ENCODE results near the gene ABCC5.

Gene ABCC5

DNA sequence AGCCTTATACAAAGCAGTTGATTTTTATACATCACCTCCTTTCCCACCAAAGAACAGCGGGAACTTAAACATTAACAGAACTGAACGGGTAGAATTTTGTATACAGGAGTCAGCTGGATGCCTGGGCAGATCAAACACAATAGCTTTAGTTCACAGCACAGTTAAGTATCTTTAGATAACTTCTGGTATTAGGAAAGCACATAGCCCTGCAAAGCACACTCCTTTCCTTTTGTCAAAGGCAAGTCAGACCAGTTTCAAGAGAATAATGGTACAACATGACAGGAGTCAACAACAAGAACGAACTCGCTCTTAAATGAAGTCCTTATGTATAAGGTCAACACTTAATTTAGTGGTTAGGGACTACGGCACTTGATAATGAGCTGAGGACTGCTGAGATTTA lies 26.3 kb downstream of the ABCC5 start:
- Histone ChIP-seq H3K23ac (ENCODE audit: low read length) (no peak overlapping the region), H3K4me3 (ENCODE audit: low read depth, low read length) (no peak overlapping the region), H3K18ac (ENCODE audit: low read length) (no peak overlapping the region), H4K91ac (ENCODE audit: low read depth, low read length) (no peak overlapping the region), H3K4me1 (ENCODE audit: control insufficient read depth in 1 of 2, insufficient read depth in 2 of 2, low read length in 2 of 2) (peaks cover 0 to 4% of the 10 kb centered on the region in 2 experiments), H2AFZ (ENCODE audit: insufficient read depth, low read length, poor library complexity) (no peak overlapping the region), H2BK120ac (ENCODE audit: insufficient read depth, low read length, poor library complexity) (no peak overlapping the region), H2BK12ac (ENCODE audit: low read length) (no peak overlapping the region), H2AK5ac (ENCODE audit: low read length) (no peak overlapping the region), H4K12ac (ENCODE audit: low read depth, low read length) (no peak overlapping the region), H3K79me2 (ENCODE audit: control insufficient read depth, insufficient read depth, low read length, poor library complexity) (no peaks in the 10 kb centered on the region), H3K9me3 (ENCODE audit: insufficient read depth, low read depth, low read length) (no peaks in the 10 kb centered on the region), H4K8ac (ENCODE audit: low read depth, low read length) (no peak overlapping the region), H3K4me2 (ENCODE audit: low read length) (no peak overlapping the region), H3K79me1 (ENCODE audit: low read length) (no peaks in the 10 kb centered on the region), H3K27ac (ENCODE audit: low read depth, low read length) (no peak overlapping the region), H3K27me3 (ENCODE audit: insufficient read depth, low read length) (no peaks in the 10 kb centered on the region), H3K36me3 (ENCODE audit: control insufficient read depth in 1 of 2, insufficient read depth in 2 of 2, low read length in 2 of 2) (peaks cover 8 to 19% of the 10 kb centered on the region in 2 experiments), H2BK5ac (ENCODE audit: low read depth, low read length, poor library complexity) (no peak overlapping the region), H3K9ac (ENCODE audit: low read length) (no peak overlapping the region), H3K14ac (ENCODE audit: low read length) (no peak overlapping the region), H3K4ac (ENCODE audit: low read depth, low read length) (no peak overlapping the region)
- WGBS (ENCODE audit: extremely low coverage, insufficient coverage, insufficient read length) = no CpG with 5 or more reads among the region's 5 CpGs
- DNase-seq = no peak

DNA sequence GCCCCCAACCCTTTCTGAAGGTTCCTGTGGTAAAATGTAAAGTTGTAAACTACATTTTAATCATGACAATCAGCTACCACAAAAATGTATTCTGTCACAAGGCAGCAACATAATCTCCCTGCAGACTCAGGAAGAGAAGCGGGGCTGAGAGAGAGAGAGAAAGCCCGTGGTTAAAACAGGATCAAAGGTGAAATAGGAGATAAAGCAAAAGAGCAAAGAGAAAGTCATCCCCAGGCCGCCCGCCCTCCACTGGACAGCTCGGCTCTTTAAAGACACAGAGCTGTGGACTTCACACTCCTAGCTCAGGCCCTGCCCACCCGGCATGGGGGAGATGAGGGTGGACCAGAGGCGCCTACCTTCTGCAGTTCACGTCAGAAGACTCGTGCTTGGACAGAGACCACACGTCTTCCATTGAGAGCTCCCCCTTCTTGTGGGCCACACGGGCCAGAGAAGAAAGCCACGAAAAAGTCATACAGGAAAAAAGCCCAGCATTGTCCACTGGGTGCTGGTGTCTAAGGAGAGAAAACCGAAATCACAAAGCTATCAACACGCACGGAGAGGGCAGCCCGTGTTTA lies 29.4 kb downstream of the ABCC5 start:
- Histone ChIP-seq H3K9me3 (ENCODE audit: insufficient read depth, low read depth, low read length) (no peaks in the 10 kb centered on the region), H3K4me2 (ENCODE audit: low read length) (no peak overlapping the region), H3K27me3 (ENCODE audit: insufficient read depth, low read length) (no peaks in the 10 kb centered on the region), H4K8ac (ENCODE audit: low read depth, low read length) (no peak overlapping the region), H3K18ac (ENCODE audit: low read length) (no peak overlapping the region), H2BK5ac (ENCODE audit: low read depth, low read length, poor library complexity) (no peak overlapping the region), H3K79me2 (ENCODE audit: control insufficient read depth, insufficient read depth, low read length, poor library complexity) (no peaks in the 10 kb centered on the region), H2AFZ (ENCODE audit: insufficient read depth, low read length, poor library complexity) (no peak overlapping the region), H3K4me1 (ENCODE audit: control insufficient read depth in 1 of 2, insufficient read depth in 2 of 2, low read length in 2 of 2) (peaks cover 0 to 4% of the 10 kb centered on the region in 2 experiments), H4K12ac (ENCODE audit: low read depth, low read length) (no peak overlapping the region), H3K9ac (ENCODE audit: low read length) (no peak overlapping the region), H2AK5ac (ENCODE audit: low read length) (no peak overlapping the region), H3K79me1 (ENCODE audit: low read length) (no peaks in the 10 kb centered on the region), H3K23ac (ENCODE audit: low read length) (no peak overlapping the region), H2BK12ac (ENCODE audit: low read length) (no peak overlapping the region), H3K14ac (ENCODE audit: low read length) (no peak overlapping the region), H3K27ac (ENCODE audit: low read depth, low read length) (no peak overlapping the region), H2BK120ac (ENCODE audit: insufficient read depth, low read length, poor library complexity) (no peak overlapping the region), H3K4ac (ENCODE audit: low read depth, low read length) (no peak overlapping the region), H3K4me3 (ENCODE audit: low read depth, low read length) (no peak overlapping the region), H3K36me3 (ENCODE audit: control insufficient read depth in 1 of 2, insufficient read depth in 2 of 2, low read length in 2 of 2) (peaks cover 12 to 29% of the 10 kb centered on the region in 2 experiments), H4K91ac (ENCODE audit: low read depth, low read length) (no peak overlapping the region)
- DNase-seq = no peak
- no CpG with 5 or more reads among the region's 16 CpGs for WGBS (ENCODE audit: extremely low coverage, insufficient coverage, insufficient read length)

DNA sequence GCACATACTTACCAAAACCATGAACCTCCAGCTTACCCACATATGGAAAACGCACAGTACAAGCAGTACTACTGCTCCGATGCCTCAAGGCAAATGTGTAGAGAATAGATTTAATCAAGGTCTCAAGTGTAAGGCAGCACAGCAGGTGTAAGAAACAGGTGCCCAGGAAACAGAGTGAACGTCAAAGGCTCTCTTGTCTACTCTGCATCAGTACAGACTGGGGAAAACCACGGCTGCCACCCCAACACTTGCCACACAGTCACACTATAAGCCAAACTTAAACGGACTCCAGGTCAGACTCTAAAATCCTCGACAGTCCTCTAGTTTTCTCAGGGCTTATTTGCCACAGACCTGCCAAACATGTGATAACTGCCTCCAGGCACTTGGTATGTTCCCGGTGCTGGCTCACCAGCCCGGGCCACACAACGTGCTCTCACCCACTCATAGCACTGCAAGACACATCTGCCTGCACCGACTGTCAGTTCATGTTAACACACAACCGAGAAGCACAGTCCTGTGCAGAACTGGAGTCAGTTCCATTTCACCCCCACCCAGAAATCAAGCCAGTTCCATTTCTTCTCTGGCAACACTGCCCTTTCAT lies 30.6 kb downstream of the ABCC5 start:
- Histone ChIP-seq H3K27me3 (ENCODE audit: insufficient read depth, low read length) (no peaks in the 10 kb centered on the region), H3K23ac (ENCODE audit: low read length) (no peak overlapping the region), H3K14ac (ENCODE audit: low read length) (no peak overlapping the region), H4K8ac (ENCODE audit: low read depth, low read length) (no peak overlapping the region), H3K27ac (ENCODE audit: low read depth, low read length) (no peak overlapping the region), H2AK5ac (ENCODE audit: low read length) (no peak overlapping the region), H4K91ac (ENCODE audit: low read depth, low read length) (no peak overlapping the region), H3K4ac (ENCODE audit: low read depth, low read length) (no peak overlapping the region), H2BK120ac (ENCODE audit: insufficient read depth, low read length, poor library complexity) (no peak overlapping the region), H3K4me1 (ENCODE audit: control insufficient read depth in 1 of 2, insufficient read depth in 2 of 2, low read length in 2 of 2) (peaks cover 0 to 4% of the 10 kb centered on the region in 2 experiments), H3K79me2 (ENCODE audit: control insufficient read depth, insufficient read depth, low read length, poor library complexity) (no peaks in the 10 kb centered on the region), H2BK12ac (ENCODE audit: low read length) (no peak overlapping the region), H2AFZ (ENCODE audit: insufficient read depth, low read length, poor library complexity) (no peak overlapping the region), H3K9ac (ENCODE audit: low read length) (no peak overlapping the region), H3K4me3 (ENCODE audit: low read depth, low read length) (no peak overlapping the region), H3K79me1 (ENCODE audit: low read length) (no peaks in the 10 kb centered on the region), H3K36me3 (ENCODE audit: control insufficient read depth in 1 of 2, insufficient read depth in 2 of 2, low read length in 2 of 2) (peaks cover 18 to 37% of the 10 kb centered on the region in 2 experiments), H4K12ac (ENCODE audit: low read depth, low read length) (no peak overlapping the region), H3K9me3 (ENCODE audit: insufficient read depth, low read depth, low read length) (no peaks in the 10 kb centered on the region), H3K18ac (ENCODE audit: low read length) (no peak overlapping the region), H3K4me2 (ENCODE audit: low read length) (no peak overlapping the region), H2BK5ac (ENCODE audit: low read depth, low read length, poor library complexity) (no peak overlapping the region)
- WGBS (ENCODE audit: extremely low coverage, insufficient coverage, insufficient read length) = no CpG with 5 or more reads among the region's 11 CpGs
- peak in 1 of 2 donors; percentile 46 for DNase-seq

DNA sequence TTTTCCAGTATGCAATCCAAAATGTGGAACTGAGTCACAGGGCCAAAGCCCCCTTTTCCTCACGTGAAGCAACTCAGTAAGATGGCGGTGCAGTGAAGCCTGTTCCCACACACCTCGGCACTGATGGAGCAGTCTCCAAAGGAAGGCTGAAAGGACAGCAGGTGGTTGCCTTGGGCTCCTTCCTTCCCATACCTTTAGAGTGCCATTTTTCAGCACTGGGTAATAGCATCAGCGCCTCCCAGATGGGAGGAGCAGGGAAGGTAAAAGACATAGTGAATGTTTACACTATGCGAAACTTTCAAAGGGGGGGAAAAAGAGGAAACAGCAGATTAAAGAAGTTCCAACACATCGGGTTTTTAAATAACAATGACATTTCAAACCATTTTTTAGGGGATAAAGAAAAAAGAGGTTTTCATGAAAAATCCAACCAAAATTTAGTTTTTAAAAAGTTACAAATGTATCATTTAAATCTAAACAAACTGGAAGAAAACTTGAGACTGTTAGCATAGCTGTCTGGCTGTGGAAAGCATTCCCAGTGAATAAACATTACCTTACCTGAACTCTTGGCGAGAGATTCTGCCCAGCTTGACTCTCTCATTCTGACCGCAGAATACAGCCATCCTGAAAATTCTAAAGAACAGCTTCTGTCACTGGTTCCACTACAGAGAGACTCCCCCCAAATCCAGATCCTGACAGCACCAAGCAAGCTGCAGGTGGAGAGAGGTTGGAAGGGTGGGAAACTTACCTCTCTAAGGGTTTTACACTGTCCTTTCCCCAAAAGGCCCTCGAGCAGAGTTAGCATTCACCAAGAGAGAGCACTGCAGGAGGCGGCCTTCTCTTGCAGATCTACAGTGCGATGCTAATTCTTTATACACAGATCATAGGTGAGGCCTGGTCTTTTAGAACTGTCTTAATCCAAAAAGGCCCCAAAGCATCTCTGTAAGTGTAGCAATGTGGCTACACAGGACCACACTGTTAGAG lies 32.6 kb downstream of the ABCC5 start:
- H3K14ac ChIP-seq (ENCODE audit: low read length) = no peak overlapping the region
- no peak overlapping the region for H4K91ac ChIP-seq (ENCODE audit: low read depth, low read length)
- H3K4me3 ChIP-seq (ENCODE audit: low read depth, low read length) = no peak overlapping the region
- H2BK12ac ChIP-seq (ENCODE audit: low read length) = no peak overlapping the region
- no CpG with 5 or more reads among the region's 11 CpGs for WGBS (ENCODE audit: extremely low coverage, insufficient coverage, insufficient read length)
- peaks cover 0 to 4% of the 10 kb centered on the region in 2 experiments for H3K4me1 ChIP-seq (ENCODE audit: control insufficient read depth in 1 of 2, insufficient read depth in 2 of 2, low read length in 2 of 2)
- no peak for DNase-seq
- no peak overlapping the region for H3K4me2 ChIP-seq (ENCODE audit: low read length)
- no peak overlapping the region for H2BK120ac ChIP-seq (ENCODE audit: insufficient read depth, low read length, poor library complexity)
- peaks cover 18 to 45% of the 10 kb centered on the region in 2 experiments for H3K36me3 ChIP-seq (ENCODE audit: control insufficient read depth in 1 of 2, insufficient read depth in 2 of 2, low read length in 2 of 2)
- no peaks in the 10 kb centered on the region for H3K27me3 ChIP-seq (ENCODE audit: insufficient read depth, low read length)
- H3K18ac ChIP-seq (ENCODE audit: low read length) = no peak overlapping the region
- no peak overlapping the region for H4K12ac ChIP-seq (ENCODE audit: low read depth, low read length)
- no peak overlapping the region for H3K9ac ChIP-seq (ENCODE audit: low read length)
- no peaks in the 10 kb centered on the region for H3K9me3 ChIP-seq (ENCODE audit: insufficient read depth, low read depth, low read length)
- H3K27ac ChIP-seq (ENCODE audit: low read depth, low read length) = no peak overlapping the region
- no peaks in the 10 kb centered on the region for H3K79me2 ChIP-seq (ENCODE audit: control insufficient read depth, insufficient read depth, low read length, poor library complexity)
- no peak overlapping the region for H3K23ac ChIP-seq (ENCODE audit: low read length)
- H2AK5ac ChIP-seq (ENCODE audit: low read length) = no peak overlapping the region
- no peak overlapping the region for H3K4ac ChIP-seq (ENCODE audit: low read depth, low read length)
- no peak overlapping the region for H2BK5ac ChIP-seq (ENCODE audit: low read depth, low read length, poor library complexity)
- no peak overlapping the region for H2AFZ ChIP-seq (ENCODE audit: insufficient read depth, low read length, poor library complexity)
- no peaks in the 10 kb centered on the region for H3K79me1 ChIP-seq (ENCODE audit: low read length)
- H4K8ac ChIP-seq (ENCODE audit: low read depth, low read length) = no peak overlapping the region

All from trophoblast cell (in vitro differentiated cells and primary cell).